22Rv1 (cell line): Measurements from ENCODE around the gene CASP2.

ENCODE experiments used
- CTCF ChIP-seq: fragments of 450-650 bp; IDR thresholded peaks from 2 replicates; pipeline ENCODE4 v1.5.1; 2017; ENCODE audit warnings: mild to moderate bottlenecking
- ZFX ChIP-seq: fragments of 450-650 bp; IDR thresholded peaks from 2 replicates; pipeline ENCODE4 v1.6.1; 2017; ENCODE audit warnings: antibody characterized with exemption, borderline replicate concordance

- TF ChIP-seq CTCF (no peak), ZFX (no peak)
Measured at GRCh38 chr7:143265017-143265693, 23.0 kb upstream of the CASP2 start.
